ENCODE measurements around the gene NLRP12.

DNA sequence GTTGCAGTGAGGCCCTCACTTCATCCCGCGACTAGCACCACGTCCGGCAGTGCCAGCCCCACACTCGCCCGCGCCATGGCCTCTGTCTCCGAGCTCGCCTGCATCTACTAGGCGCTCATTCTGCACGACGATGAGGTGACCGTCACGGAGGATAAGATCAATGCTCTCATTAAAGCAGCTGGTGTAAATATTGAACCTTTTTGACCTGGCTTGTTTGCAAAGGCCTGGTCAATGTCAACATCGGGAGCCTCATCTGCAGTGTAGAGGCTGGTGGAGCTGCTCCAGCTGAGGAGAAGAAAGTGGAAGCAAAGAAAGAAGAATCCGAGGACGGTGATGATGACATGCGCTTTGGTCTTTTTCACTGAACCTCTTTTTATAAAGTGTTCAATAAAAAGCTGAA is 48.6 kb downstream of the NLRP12 start:
- TF ChIP-seq CREB1 (IDR thresholded peaks at IDR 0.05; ENCODE audit: low read depth): no peak
- TF ChIP-seq RAD21 (IDR thresholded peaks at IDR 0.05; ENCODE audit: low read depth): no peak
- no peak for TF ChIP-seq TAF1 (IDR thresholded peaks at IDR 0.05; ENCODE audit: low read depth)
- TF ChIP-seq FOXM1 (IDR thresholded peaks at IDR 0.05; ENCODE audit: borderline replicate concordance, low read depth): no peak
- TF ChIP-seq, protein P1, sequence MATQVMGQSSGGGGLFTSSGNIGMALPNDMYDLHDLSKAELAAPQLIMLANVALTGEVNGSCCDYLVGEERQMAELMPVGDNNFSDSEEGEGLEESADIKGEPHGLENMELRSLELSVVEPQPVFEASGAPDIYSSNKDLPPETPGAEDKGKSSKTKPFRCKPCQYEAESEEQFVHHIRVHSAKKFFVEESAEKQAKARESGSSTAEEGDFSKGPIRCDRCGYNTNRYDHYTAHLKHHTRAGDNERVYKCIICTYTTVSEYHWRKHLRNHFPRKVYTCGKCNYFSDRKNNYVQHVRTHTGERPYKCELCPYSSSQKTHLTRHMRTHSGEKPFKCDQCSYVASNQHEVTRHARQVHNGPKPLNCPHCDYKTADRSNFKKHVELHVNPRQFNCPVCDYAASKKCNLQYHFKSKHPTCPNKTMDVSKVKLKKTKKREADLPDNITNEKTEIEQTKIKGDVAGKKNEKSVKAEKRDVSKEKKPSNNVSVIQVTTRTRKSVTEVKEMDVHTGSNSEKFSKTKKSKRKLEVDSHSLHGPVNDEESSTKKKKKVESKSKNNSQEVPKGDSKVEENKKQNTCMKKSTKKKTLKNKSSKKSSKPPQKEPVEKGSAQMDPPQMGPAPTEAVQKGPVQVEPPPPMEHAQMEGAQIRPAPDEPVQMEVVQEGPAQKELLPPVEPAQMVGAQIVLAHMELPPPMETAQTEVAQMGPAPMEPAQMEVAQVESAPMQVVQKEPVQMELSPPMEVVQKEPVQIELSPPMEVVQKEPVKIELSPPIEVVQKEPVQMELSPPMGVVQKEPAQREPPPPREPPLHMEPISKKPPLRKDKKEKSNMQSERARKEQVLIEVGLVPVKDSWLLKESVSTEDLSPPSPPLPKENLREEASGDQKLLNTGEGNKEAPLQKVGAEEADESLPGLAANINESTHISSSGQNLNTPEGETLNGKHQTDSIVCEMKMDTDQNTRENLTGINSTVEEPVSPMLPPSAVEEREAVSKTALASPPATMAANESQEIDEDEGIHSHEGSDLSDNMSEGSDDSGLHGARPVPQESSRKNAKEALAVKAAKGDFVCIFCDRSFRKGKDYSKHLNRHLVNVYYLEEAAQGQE (IDR thresholded peaks at IDR 0.05; ENCODE audit: low read depth): no peak
- TF ChIP-seq YY1 (IDR thresholded peaks at IDR 0.05; ENCODE audit: low read depth): no peak
- no peak for TF ChIP-seq TEAD4 (IDR thresholded peaks at IDR 0.05)
- no peak for TF ChIP-seq EP300 (IDR thresholded peaks at IDR 0.05; ENCODE audit: borderline replicate concordance)
- no peak for TF ChIP-seq EGR1 (IDR thresholded peaks at IDR 0.05)
- TF ChIP-seq NFIC (IDR thresholded peaks at IDR 0.05): no peak
- no peak for TF ChIP-seq TCF12 (IDR thresholded peaks at IDR 0.05; ENCODE audit: low read depth)
- TF ChIP-seq CEBPB (IDR thresholded peaks at IDR 0.05): no peak
- TF ChIP-seq MAX (IDR thresholded peaks at IDR 0.05): no peak
